Hematopoietic multipotent progenitor cell treated with erythropoietin and hydrocortisone succinate and interleukin-3 and kit ligand, for 6 days (in vitro differentiated cells): ENCODE measurements around the gene ADAMTS6.
"Not testable (repeated sequence)": the region's sequence is repeated elsewhere in the genome, so short reads cannot be mapped to it uniquely, and the experiment has no call there.

Source experiments
- DNase-seq: peaks from one replicate; pipeline ENCODE4 v3.0.0-alpha.2; 2015

The ADAMTS6 gene

DNA sequence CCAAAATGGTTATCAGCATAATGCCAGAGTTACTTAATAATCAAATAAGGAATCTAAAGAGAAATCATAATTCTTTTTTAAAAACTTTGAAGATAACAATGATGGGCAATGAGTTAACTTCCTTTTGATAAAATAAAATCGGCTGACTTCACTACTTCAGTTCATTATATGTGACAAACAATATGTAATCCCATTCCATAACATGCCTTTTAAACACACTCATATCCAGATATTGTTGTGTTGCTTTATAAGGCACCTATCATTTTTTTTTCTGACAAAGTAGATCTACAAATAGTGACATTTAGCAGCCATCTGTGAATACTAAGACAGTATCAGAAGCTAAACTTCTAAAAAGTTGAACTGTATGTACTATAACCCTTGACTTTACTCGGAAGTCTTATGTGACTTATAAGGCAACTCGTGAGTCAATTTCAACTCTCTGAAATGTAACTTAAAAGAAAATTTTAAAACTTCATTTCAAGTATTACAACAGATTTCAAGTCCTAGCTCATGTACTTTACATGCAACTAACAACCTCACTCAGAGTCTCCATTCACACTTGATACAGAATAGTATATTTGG, 7.5 kb downstream of the ADAMTS6 start:
- DNase-seq = no peak

- no peak for DNase-seq
Observed at GRCh38 chr5:65468633-65469032, 13.1 kb downstream of the ADAMTS6 start.

DNA sequence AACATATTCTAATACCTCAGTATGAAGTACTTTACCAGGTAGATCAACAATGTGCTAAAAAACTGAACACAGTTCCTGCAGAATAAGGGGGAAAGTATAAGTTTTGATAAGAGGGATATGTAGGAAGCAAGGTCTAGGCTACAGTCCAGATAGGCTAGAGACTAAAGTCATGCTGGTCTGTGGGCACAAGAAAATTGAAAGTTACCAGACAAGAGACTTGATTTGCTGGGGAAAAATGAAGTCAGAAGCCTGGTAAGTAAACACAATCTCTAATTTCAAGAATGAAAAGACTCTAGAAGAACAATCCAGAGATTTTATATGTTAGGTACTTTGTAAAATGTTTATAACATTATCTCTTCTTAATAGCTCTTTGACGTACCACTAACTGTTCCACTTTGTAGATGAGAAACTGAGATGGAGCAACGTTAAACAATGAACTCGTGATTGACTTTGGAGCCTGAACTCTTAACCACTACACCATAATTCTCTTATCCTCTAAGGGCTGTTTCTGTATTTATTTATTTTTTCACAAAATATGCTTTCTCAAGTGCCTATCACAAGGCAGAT, 19.5 kb downstream of the ADAMTS6 start:
- no peak for DNase-seq

GRCh38 chr5:65461490-65461889, 20.2 kb downstream of the ADAMTS6 start:
- no peak for DNase-seq

DNA sequence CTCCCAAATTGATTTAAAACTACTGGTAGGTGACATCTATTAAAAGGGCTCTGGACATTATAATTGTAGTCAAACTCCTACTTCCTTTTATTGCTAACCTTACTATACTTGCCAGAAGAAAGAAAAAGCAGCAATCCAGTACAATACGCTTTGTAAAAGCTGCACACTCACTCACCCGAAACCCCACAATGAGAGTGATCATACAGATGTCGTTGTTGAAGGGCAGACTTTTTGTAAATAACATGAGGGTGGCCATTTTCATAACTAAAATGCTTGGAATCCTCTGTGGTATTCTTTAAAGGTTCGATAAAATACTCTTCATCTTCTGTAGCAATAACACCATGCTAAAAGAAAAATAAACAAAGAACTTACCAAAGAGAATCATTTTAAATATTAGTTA, 21.7 kb downstream of the ADAMTS6 start:
- DNase-seq = no peak

- DNase-seq = no peak
Observed at GRCh38 chr5:65455064-65455463, 26.7 kb downstream of the ADAMTS6 start.

DNA sequence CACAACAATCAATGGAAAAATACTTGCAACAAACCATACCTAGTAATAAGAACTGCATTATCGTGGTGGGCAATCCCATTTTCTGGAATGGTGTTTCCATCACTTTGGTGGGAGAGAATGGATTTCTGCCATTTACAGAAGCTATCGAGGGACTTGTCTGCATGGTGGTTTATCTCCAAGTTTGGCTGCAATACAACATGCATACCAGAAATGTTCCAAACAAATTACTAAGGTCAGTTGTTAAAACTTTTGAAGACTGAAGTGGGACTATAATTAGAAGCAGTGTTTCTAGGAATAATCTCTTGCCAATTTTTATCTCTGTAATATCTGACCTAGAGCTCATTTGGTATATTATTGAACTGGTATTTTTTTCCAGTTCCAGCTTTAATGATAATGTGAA, 30.3 kb downstream of the ADAMTS6 start:
- no peak for DNase-seq

- DNase-seq = no peak
Observed at GRCh38 chr5:65446682-65447081, 35.0 kb downstream of the ADAMTS6 start.

GRCh38 chr5:65441800-65442199, 39.9 kb downstream of the ADAMTS6 start:
- no peak for DNase-seq

DNA sequence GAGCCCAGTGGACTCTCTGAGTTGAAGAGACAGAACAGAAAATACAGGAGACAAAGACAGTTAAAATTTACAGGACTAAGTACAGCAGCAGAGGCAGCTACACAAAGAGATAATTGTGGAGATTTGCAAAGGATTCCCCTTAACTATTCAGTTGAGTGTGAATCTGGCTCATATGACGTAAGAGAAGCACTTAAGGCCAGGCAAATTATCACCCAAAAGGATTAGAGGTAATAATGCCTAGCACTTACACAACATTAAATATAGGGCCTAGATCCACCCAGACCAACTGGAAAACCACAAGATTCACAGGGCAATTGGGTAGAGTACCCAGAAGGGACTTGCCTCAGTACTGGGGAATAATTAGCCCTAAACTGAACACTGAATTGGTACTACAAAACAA, 41.3 kb downstream of the ADAMTS6 start:
- DNase-seq = no peak

DNA sequence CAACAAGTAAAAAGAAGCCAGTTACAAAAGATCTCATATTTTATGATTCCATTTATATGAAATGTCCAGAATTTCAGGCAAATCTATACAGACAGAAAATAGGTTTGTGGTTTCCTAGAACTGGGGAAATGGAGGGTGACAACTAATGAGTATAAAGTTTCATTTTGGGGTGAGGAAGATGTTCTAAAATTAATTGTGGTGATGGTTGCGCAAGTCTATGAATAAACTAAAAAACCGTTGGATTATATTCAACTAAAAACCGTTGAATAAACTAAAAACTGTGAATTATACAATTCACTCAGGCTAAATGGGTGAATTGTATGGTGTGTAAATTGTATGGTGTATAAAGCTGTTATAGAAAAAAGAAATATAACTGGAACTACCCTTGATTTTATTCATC, 47.6 kb downstream of the ADAMTS6 start:
- no peak for DNase-seq

- DNase-seq = no peak
Observed at GRCh38 chr5:65426656-65427055, 55.1 kb downstream of the ADAMTS6 start.

GRCh38 chr5:65423623-65424022, 58.1 kb downstream of the ADAMTS6 start:
- DNase-seq = no peak

DNA sequence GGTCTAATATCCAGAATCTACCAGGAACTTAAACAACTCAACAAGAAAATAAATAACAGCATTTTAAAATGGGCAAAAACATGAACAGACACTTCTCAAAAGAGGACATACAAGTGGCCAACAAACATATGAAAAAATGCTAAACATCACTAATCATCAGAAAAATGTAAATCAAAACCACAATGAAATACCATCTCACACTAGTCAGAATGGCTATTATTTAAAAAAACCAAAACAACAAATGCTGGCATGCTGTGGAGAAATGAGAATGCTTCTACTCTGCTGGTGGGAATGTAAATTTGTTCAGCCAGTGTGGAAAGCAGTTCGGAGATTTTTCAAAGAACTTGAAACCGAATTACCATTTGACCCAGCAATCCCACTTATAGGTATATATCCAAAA, 63.1 kb downstream of the ADAMTS6 start:
- no peak for DNase-seq

DNA sequence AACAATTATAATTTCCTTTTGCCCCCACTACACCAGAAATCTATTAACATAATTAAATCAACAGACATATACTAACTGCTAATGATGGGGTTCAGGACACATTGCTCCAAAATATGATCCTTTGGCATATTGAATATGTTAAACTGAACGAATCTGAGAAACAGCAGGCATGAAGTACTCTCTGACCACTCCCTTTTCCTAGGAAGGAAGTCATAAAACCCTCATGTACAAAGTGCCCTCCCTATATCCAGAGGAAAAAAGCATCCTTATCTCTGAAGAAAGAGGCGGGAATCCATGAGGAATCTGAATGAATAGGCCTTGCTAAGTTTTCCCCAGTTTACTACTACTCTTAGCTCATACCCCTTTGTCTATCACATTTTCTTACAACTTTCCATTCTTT, 67.9 kb downstream of the ADAMTS6 start:
- DNase-seq = no peak

GRCh38 chr5:65412842-65413241, 68.9 kb downstream of the ADAMTS6 start:
- DNase-seq = no peak

DNA sequence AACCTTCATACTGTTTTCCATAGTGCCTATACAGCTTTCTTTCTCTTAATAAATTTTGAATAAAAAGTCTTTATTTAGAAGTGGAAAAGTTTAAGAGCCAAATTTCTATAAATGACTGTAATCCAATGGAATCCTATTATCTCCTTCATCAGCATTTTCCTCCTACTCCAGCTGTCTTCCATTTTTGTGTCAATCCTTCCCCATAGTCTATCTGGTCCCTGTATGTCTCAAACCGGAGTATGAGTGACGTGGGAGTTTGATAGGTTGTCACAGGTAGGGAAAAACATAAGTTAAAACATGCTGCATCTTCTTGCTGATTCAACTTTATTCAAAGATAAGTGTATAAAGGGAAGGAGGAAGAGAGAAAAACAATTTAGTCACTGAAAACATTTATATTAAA, 70.4 kb downstream of the ADAMTS6 start:
- DNase-seq = no peak

- DNase-seq = no peak
Observed at GRCh38 chr5:65395526-65396155, 86.1 kb downstream of the ADAMTS6 start.

- no peak for DNase-seq
Observed at GRCh38 chr5:65394087-65394486, 87.6 kb downstream of the ADAMTS6 start.

- no peak for DNase-seq
Observed at GRCh38 chr5:65391591-65391990, 90.1 kb downstream of the ADAMTS6 start.

GRCh38 chr5:65390208-65390607, 91.5 kb downstream of the ADAMTS6 start:
- no peak for DNase-seq

DNA sequence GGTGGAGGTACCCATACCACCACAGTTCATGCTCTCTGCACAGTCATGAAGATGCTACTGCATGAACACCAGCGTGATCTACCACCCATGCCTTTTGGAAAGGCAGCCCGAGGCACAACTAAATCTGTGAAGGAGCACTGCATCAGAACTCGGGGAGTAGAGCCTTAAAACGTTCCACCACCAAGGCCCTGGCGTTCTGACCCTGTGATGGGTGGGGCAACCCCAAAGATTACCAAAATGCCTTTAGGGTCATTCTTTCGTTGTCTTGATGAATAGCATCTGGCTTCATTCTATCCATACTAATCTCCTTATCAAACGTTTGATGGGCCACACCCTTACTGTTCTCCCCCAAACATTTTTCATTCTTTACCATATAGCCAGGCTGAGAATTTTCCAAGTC, 97.9 kb downstream of the ADAMTS6 start:
- no peak for DNase-seq

DNA sequence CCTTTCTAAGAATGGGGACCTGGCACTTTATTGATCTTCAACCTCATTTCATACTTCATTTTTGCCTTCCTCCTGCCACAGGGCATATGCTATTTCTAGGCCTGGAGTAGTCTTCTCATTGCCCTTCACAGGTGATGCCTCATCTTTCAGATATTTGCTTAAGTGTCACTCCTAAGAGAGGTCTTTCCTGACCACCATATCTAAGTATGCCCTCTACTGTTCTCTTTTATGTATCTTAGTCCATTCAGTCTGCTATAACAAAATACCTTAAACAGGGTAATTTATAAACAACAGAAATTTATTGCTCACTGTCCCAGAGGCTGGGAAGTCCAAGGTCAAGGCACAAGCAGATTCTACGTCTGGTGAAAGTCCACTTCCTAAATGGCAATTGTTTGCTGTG, 99.1 kb downstream of the ADAMTS6 start:
- no peak for DNase-seq

DNA sequence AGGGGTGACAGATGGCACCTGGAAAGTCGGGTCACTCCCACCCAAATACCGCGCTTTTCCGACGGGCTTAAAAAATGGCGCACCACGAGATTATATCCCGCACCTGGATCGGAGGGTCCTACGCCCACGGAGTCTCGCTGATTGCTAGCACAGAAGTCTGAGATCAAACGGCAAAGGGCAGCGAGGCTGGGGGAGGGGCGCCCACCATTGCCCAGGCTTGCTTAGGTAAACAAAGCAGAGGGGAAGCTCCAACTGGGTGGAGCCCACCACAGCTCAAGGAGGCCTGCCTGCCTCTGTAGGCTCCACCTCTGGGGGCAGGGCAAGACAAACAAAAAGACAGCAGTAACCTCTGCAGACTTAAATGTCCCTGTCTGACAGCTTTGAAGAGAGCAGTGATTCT, 111.2 kb downstream of the ADAMTS6 start:
- DNase-seq = not testable (repeated sequence)

DNA sequence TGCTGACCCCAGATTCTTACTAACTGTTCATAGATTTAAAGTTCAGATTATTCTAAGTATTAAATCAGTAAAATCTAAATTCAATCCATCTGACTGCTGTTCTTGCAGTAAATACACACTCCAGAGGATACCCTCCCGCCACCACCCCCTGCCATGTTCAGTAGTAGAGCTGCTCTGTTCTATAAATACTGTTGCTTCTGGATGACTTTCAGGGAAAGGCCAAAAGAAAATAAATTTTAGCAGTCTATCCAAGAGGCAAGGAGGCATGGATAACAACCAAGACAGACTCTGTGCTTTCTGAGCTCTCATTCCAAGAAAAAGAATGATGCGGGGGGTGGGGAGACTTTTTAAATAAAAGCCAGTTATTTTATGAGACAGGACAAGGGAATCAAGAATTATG, 115.1 kb downstream of the ADAMTS6 start:
- no peak for DNase-seq
